B cell (primary cell): Measurements from ENCODE around the gene MDC1. TPM values are rescaled to one million over a fixed set of nuclear protein-coding genes. Genes with fewer than 3 reads are reported as not detected.

Experiments used
- ATAC-seq: fragments of 200-7000 bp; cut with Tn5 transposase; one replicate; pipeline ENCODE4 v1.10.0; 2021; ENCODE audit warnings: low read depth, mild to moderate bottlenecking, moderate number of reproducible peaks, moderate library complexity
- CTCF ChIA-PET: fragments of 350-600 bp; sonication (Branson Sonifier 250); formaldehyde crosslinking; loops from one replicate; lab custom pipeline; 2021; ENCODE audit warnings: antibody characterized with exemption, inconsistent platforms; lab: Charles Lee
- POLR2A ChIA-PET: fragments of 350-600 bp; sonication (Branson Sonifier 250); formaldehyde crosslinking; loops from one replicate; lab custom pipeline; 2021; ENCODE audit warnings: antibody characterized with exemption; lab: Charles Lee
- DNase-seq: peaks from one replicate; pipeline ENCODE4 v3.0.0; 2013
- H2AFZ ChIP-seq: 2 replicates; pipeline ENCODE4 v1.6.1; 2012; ENCODE audit warnings: mild to moderate bottlenecking, low read depth, low read length; ENCODE audit not compliant: insufficient read depth, poor library complexity, severe bottlenecking
- H3K27ac ChIP-seq, 2 donors: 1 replicate in 1 of 2; 2 replicates in 1 of 2; pipeline ENCODE4 v1.5.1; 2012 to 2013; ENCODE audit warnings: low read length in 2 of 2, mild to moderate bottlenecking in 2 of 2, moderate library complexity in 1 of 2
- H3K27me3 ChIP-seq, 4 experiments: fragments of 200-600 bp in 1 of 4; sonication (generic) in 1 of 4; replicated peaks in 1 of 4; 1 replicate in 2 of 4; 2 replicates in 2 of 4; pipeline versions ENCODE4 v1.6.1 to v1.7.0; 2013 to 2016; ENCODE audit warnings: low read length in 3 of 4, mild to moderate bottlenecking in 2 of 4, mixed read lengths in 1 of 4, moderate library complexity in 1 of 4; ENCODE audit not compliant: insufficient read depth in 4 of 4, control insufficient read depth in 3 of 4; ENCODE audit errors: control extremely low read depth in 1 of 4
- H3K36me3 ChIP-seq, 2 experiments: replicated peaks in 1 of 2; 1 replicate in 1 of 2; 2 replicates in 1 of 2; pipeline versions ENCODE4 v1.6.1 to v1.7.1; 2013; ENCODE audit warnings: low read length in 1 of 2; ENCODE audit not compliant: insufficient read depth in 2 of 2, control insufficient read depth in 1 of 2; ENCODE audit errors: control extremely low read depth in 1 of 2, extremely low read depth in 1 of 2
- H3K4me1 ChIP-seq, 2 donors: fragments of 200-600 bp in 1 of 2; sonication (generic) in 1 of 2; 1 replicate in 1 of 2; 2 replicates in 1 of 2; pipeline versions ENCODE4 v1.5.1 to v1.6.1; 2013 to 2017; ENCODE audit warnings: low read length in 2 of 2; ENCODE audit not compliant: control insufficient read depth in 2 of 2, insufficient read depth in 2 of 2
- H3K4me2 ChIP-seq: replicated peaks from 2 replicates; pipeline ENCODE3; 2012; ENCODE audit warnings: mild to moderate bottlenecking, low read depth, low read length; ENCODE audit not compliant: poor library complexity, severe bottlenecking
- H3K4me3 ChIP-seq, 5 experiments: fragments of 200-600 bp in 1 of 5; sonication (generic) in 1 of 5; 1 replicate in 3 of 5; 2 replicates in 2 of 5; pipeline versions ENCODE4 v1.5.1 to v1.7.0; 2011 to 2016; ENCODE audit warnings: low read length in 4 of 5, mild to moderate bottlenecking in 4 of 5, low read depth in 2 of 5, control low read depth in 1 of 5, moderate library complexity in 1 of 5; ENCODE audit not compliant: insufficient read depth in 1 of 5; ENCODE audit errors: control extremely low read depth in 1 of 5, extremely low read depth in 1 of 5
- H3K79me2 ChIP-seq: fragments of 200-600 bp; sonication (generic); one replicate; pipeline ENCODE4 v1.6.0; 2016; ENCODE audit warnings: low read length; ENCODE audit not compliant: control insufficient read depth, insufficient read depth
- H3K9ac ChIP-seq: fragments of 200-600 bp; sonication (generic); 2 replicates; pipeline ENCODE4 v1.6.1; 2017; ENCODE audit warnings: mild to moderate bottlenecking, low read length, moderate library complexity
- H3K9me3 ChIP-seq, 3 donors: one replicate each; pipeline versions ENCODE4 v1.6.1 to v1.7.1; 2013; ENCODE audit warnings: low read length in 2 of 3; ENCODE audit not compliant: control insufficient read depth in 2 of 3, insufficient read depth in 1 of 3; ENCODE audit errors: control extremely low read depth in 1 of 3
- H4K20me1 ChIP-seq: 2 replicates; pipeline ENCODE4 v1.6.0; 2012; ENCODE audit warnings: mild to moderate bottlenecking, low read length; ENCODE audit not compliant: insufficient read depth, control insufficient read depth, poor library complexity, severe bottlenecking
- H3K27ac Mint-ChIP-seq: one replicate; pipeline ENCODE4 v1.8.0; 2021; ENCODE audit warnings: mixed read lengths
- H3K27me3 Mint-ChIP-seq: one replicate; pipeline ENCODE4 v1.8.0; 2021; ENCODE audit warnings: mixed read lengths
- H3K4me1 Mint-ChIP-seq: one replicate; pipeline ENCODE4 v1.8.0; 2021; ENCODE audit warnings: mixed read lengths
- H3K4me3 Mint-ChIP-seq: one replicate; pipeline ENCODE4 v1.8.0; 2021; ENCODE audit warnings: mixed read lengths
- H3K9me3 Mint-ChIP-seq: one replicate; pipeline ENCODE4 v1.8.0; 2022; ENCODE audit warnings: mixed read lengths; ENCODE audit not compliant: insufficient read depth
- CTCF ChIP-seq: fragments of 200-600 bp; IDR thresholded peaks from one replicate; pipeline ENCODE4 v1.8.0; 2022; ENCODE audit warnings: antibody characterized with exemption, mild to moderate bottlenecking
- EZH2 ChIP-seq: IDR thresholded peaks from 2 replicates; pipeline ENCODE4 v1.6.1; 2012; ENCODE audit warnings: borderline replicate concordance, low read depth, mild to moderate bottlenecking, moderate library complexity, low read length; ENCODE audit not compliant: insufficient read depth, poor library complexity, severe bottlenecking
- WGBS: methylation state at CpG from one replicate; pipeline ENCODE4 v1.1.5; 2013; ENCODE audit warnings: missing lambda C conversion rate; ENCODE audit not compliant: insufficient coverage; 5-methylcytosine and 5-hydroxymethylcytosine counted together
- intact Hi-C: fragments of 100-400 bp; cut with micrococcal nuclease; formaldehyde crosslinking; loops from one replicate; pipeline ENCODE4 v1.10.0; 2022
- polyA plus RNA-seq: library from polyadenylated mRNA; depleted of rRNA; stranded (reverse); fragments of >200 nt; gene quantifications from 2 replicates; pipeline ENCODE4 v1.2.3, GENCODE V29; 2012
- total RNA-seq, 2 donors: library from RNA; stranded (reverse); fragments of 120-200 nt in 1 of 2; gene quantifications; 1 replicate in 1 of 2; 2 replicates in 1 of 2; pipeline versions ENCODE4 v1.2.3 to v1.2.4, GENCODE V29; 2013 to 2022

Gene MDC1
- total and polyA plus RNA-seq, 2 donors (not counting 1 experiment from before 2014, with no cell fraction given): 24.9 to 87.4 TPM

GRCh38 chr6:30657454-30657853 lies 59.6 kb downstream of the MDC1 start:
- Histone ChIP-seq H3K79me2 (peaks cover 5% of the 10 kb centered on the region), H3K4me2 (no peak overlapping the region), H3K27ac (no peak overlapping the region), H3K9me3 (no peaks in the 10 kb centered on the region), H4K20me1 (no peaks in the 10 kb centered on the region), H3K9ac (no peak overlapping the region), H3K36me3 (peaks cover 14 to 86% of the 10 kb centered on the region in 2 experiments), H3K4me1 (no peaks in the 10 kb centered on the region), H3K4me3 (no peak overlapping the region), H3K27me3 (no peaks in the 10 kb centered on the region), H2AFZ (no peak overlapping the region)
- H3K4me3 Mint-ChIP-seq: no peak overlapping the region
- ChIA-PET CTCF (no interaction called here), POLR2A (no interaction called here)
- DNase-seq (no peak), ATAC-seq (no peak)
- intact Hi-C loops: no loop called here
- H3K27me3 Mint-ChIP-seq: no peaks in the 10 kb centered on the region
- no peak overlapping the region for H3K27ac Mint-ChIP-seq
- H3K9me3 Mint-ChIP-seq: no peaks in the 10 kb centered on the region
- H3K4me1 Mint-ChIP-seq: no peaks in the 10 kb centered on the region
- no peak for TF ChIP-seq EZH2
- no peak for TF ChIP-seq CTCF

GRCh38 chr6:30656513-30656912 lies 60.6 kb downstream of the MDC1 start:
- DNase-seq (no peak), ATAC-seq (no peak)
- POLR2A ChIA-PET: no interaction called here

More at GRCh38 chr6:30656513-30656912, 60.6 kb downstream of the MDC1 start:
- Mint-ChIP-seq H3K4me1 (no peaks in the 10 kb centered on the region), H3K27me3 (no peaks in the 10 kb centered on the region), H3K27ac (no peak overlapping the region), H3K9me3 (no peaks in the 10 kb centered on the region), H3K4me3 (no peak overlapping the region)
- no peak overlapping the region for H2AFZ ChIP-seq
- no peak overlapping the region for H3K27ac ChIP-seq
- H3K27me3 ChIP-seq: no peaks in the 10 kb centered on the region
- H3K4me1 ChIP-seq: no peaks in the 10 kb centered on the region
- peaks cover 5 to 86% of the 10 kb centered on the region in 2 experiments for H3K36me3 ChIP-seq
- no peak overlapping the region for H3K4me3 ChIP-seq
- 91% methylated on average over 7 of the region's 7 CpGs for WGBS
- intact Hi-C loops: no loop called here
- peaks cover 5% of the 10 kb centered on the region for H3K79me2 ChIP-seq
- H3K9ac ChIP-seq: no peak overlapping the region
- H4K20me1 ChIP-seq: no peaks in the 10 kb centered on the region
- no peaks in the 10 kb centered on the region for H3K9me3 ChIP-seq
- H3K4me2 ChIP-seq: no peak overlapping the region
- CTCF ChIA-PET: interaction anchor here (0.9 kb wide), 1 partner anchor 65 kb away, joined by 3 read pairs; no protein-coding TSS in a partner anchor
- TF ChIP-seq EZH2: no peak
- no peak for TF ChIP-seq CTCF
